Tibial artery (tissue), 4 donors: Measurements from ENCODE around the gene SORCS2.

Experiments
- DNase-seq, 2 donors: peaks; one replicate each; pipeline ENCODE4 v3.0.0-alpha.2; 2019
- H3K27ac ChIP-seq, 2 donors: fragments of 200-600 bp; sonication (generic) in 1 of 2; 1 replicate in 1 of 2; 2 replicates in 1 of 2; pipeline ENCODE4 v1.5.1; 2018 to 2019; ENCODE audit warnings: mild to moderate bottlenecking in 1 of 2
- H3K27me3 ChIP-seq, 2 donors: fragments of 200-600 bp; sonication (generic) in 1 of 2; one replicate each; pipeline versions ENCODE4 v1.5.1 to v1.6.0; 2016 to 2019
- H3K36me3 ChIP-seq, 3 donors: fragments of 200-600 bp; sonication (generic) in 2 of 3; one replicate each; pipeline ENCODE4 v1.5.1; 2016 to 2019; ENCODE audit warnings: mild to moderate bottlenecking in 2 of 3
- H3K4me1 ChIP-seq, 4 donors: fragments of 200-600 bp; sonication (generic) in 2 of 4; 1 replicate in 3 of 4; 2 replicates in 1 of 4; pipeline ENCODE4 v1.5.1; 2016 to 2019
- H3K4me3 ChIP-seq, 2 donors: fragments of 200-600 bp; sonication (generic) in 1 of 2; 1 replicate in 1 of 2; 2 replicates in 1 of 2; pipeline ENCODE4 v1.5.1; 2018 to 2019; ENCODE audit warnings: mild to moderate bottlenecking in 2 of 2
- H3K9me3 ChIP-seq, 3 donors: fragments of 200-600 bp; sonication (generic) in 1 of 3; one replicate each; pipeline ENCODE4 v1.5.1; 2016 to 2019
- intact Hi-C: fragments of 100-400 bp; cut with DNase I; formaldehyde crosslinking; loops from one replicate; pipeline ENCODE4 v1.15.0; 2023; ENCODE audit warnings: low total_unique reads
- TF ChIP-seq, protein P1 (sequence below), 2 experiments: fragments of 200-600 bp in 1 of 2; fragments of 450-650 bp in 1 of 2; IDR thresholded peaks; one replicate each; pipeline ENCODE4 v1.5.1; 2017 to 2019; ENCODE audit warnings: antibody characterized with exemption in 2 of 2, mild to moderate bottlenecking in 1 of 2, moderate library complexity in 1 of 2

Gene SORCS2

DNA sequence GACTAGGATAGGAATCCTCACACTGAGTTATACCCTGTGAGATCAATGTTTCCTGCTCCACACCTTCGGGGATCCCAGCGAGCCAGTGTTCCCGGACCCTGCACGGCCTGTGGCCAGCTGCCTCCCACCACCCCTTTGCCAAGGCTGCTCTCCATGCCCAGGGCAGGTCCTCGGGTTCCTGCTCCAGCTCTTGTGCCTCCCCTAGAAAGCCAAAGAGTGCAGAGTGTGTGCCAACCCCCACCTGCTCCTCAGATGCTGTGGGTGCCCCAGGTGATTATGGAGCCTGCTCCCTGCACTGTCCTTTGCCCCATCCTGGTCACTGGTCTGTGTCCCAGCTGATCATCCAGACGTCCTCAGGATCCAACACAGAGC lies 500.9 kb downstream of the SORCS2 start:
- Histone ChIP-seq H3K27ac (no peak overlapping the region), H3K9me3 (no peaks in the 10 kb centered on the region), H3K4me3 (no peak overlapping the region), H3K27me3 (peaks cover 0 to 14% of the 10 kb centered on the region in 2 donors), H3K36me3 (no peaks in the 10 kb centered on the region), H3K4me1 (no peaks in the 10 kb centered on the region)
- DNase-seq, result no peak
- intact Hi-C loops, result no loop called here
- TF ChIP-seq, protein P1, sequence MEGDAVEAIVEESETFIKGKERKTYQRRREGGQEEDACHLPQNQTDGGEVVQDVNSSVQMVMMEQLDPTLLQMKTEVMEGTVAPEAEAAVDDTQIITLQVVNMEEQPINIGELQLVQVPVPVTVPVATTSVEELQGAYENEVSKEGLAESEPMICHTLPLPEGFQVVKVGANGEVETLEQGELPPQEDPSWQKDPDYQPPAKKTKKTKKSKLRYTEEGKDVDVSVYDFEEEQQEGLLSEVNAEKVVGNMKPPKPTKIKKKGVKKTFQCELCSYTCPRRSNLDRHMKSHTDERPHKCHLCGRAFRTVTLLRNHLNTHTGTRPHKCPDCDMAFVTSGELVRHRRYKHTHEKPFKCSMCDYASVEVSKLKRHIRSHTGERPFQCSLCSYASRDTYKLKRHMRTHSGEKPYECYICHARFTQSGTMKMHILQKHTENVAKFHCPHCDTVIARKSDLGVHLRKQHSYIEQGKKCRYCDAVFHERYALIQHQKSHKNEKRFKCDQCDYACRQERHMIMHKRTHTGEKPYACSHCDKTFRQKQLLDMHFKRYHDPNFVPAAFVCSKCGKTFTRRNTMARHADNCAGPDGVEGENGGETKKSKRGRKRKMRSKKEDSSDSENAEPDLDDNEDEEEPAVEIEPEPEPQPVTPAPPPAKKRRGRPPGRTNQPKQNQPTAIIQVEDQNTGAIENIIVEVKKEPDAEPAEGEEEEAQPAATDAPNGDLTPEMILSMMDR (IDR thresholded peaks at IDR 0.05), result no peak

GRCh38 chr4:7693711-7694110 lies 501.4 kb downstream of the SORCS2 start:
- Histone ChIP-seq H3K4me3 (no peak overlapping the region), H3K9me3 (no peaks in the 10 kb centered on the region), H3K27me3 (peaks cover 0 to 14% of the 10 kb centered on the region in 2 donors), H3K36me3 (no peaks in the 10 kb centered on the region), H3K27ac (no peak overlapping the region), H3K4me1 (no peaks in the 10 kb centered on the region)
- DNase-seq, result no peak
- TF ChIP-seq, protein P1 (IDR thresholded peaks at IDR 0.05), result no peak
- intact Hi-C loops, result no loop called here

DNA sequence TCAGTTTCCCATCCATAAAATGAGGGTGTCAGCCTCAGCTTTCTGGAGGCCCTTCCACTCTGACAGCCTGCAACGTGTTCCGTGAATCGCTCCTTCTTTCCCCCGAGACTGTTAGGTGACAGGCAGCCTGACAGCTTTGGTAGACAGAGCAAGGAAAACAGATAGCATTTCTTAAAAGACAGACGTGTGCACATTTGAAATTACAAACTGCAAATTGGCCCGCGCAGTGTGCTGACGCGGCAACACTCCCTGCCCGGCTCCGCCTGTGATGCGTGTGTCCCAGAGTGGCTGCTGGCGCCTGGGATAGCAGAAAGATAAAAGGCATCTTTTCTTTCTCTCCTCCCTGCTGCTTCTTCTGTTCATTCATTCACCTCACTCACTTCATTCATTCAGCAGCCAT lies 502.0 kb downstream of the SORCS2 start:
- Histone ChIP-seq H3K9me3 (no peaks in the 10 kb centered on the region), H3K4me1 (no peaks in the 10 kb centered on the region), H3K36me3 (no peaks in the 10 kb centered on the region), H3K27ac (no peak overlapping the region), H3K4me3 (no peak overlapping the region), H3K27me3 (peaks cover 0 to 17% of the 10 kb centered on the region in 2 donors)
- TF ChIP-seq, protein P1 (IDR thresholded peaks at IDR 0.05), result no peak
- no peak for DNase-seq
- intact Hi-C loops, result no loop called here

DNA sequence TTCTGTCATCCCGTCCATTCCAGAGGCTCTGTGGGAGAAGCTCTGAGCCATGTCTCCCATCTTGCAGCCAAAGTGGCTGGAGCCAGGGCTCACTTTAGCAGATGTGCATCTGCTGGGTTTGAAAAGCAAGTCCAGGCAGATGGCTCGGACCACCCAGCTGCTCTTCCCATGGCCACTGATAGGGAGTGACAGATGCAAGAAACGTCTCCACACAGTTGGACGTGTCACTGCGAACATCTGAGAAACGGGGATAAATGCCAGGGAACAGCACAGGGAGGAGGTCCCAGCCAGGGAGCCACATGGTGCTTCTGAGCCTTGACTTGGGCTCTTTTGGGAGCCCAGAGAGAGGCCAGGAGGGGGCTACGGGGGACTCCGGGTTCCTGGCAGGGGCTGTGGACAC lies 505.0 kb downstream of the SORCS2 start:
- no peak for DNase-seq
- peaks cover 0 to 38% of the 10 kb centered on the region in 2 donors for H3K27me3 ChIP-seq
- H3K27ac ChIP-seq, result no peak overlapping the region
- no peak overlapping the region for H3K4me3 ChIP-seq
- TF ChIP-seq, protein P1 (IDR thresholded peaks at IDR 0.05), result no peak
- no peaks in the 10 kb centered on the region for H3K36me3 ChIP-seq
- no peaks in the 10 kb centered on the region for H3K4me1 ChIP-seq
- intact Hi-C loops, result no loop called here
- no peaks in the 10 kb centered on the region for H3K9me3 ChIP-seq

GRCh38 chr4:7697821-7698220 lies 505.5 kb downstream of the SORCS2 start:
- no peak overlapping the region for H3K27ac ChIP-seq
- intact Hi-C loops, result no loop called here
- TF ChIP-seq, protein P1 (IDR thresholded peaks at IDR 0.05), result no peak

GRCh38 chr4:7698584-7698983 lies 506.2 kb downstream of the SORCS2 start:
- H3K4me1 ChIP-seq, result no peaks in the 10 kb centered on the region
- intact Hi-C loops, result no loop called here
- no peaks in the 10 kb centered on the region for H3K9me3 ChIP-seq
- TF ChIP-seq, protein P1 (IDR thresholded peaks at IDR 0.05), result no peak
- H3K36me3 ChIP-seq, result no peaks in the 10 kb centered on the region
- H3K27ac ChIP-seq, result no peak overlapping the region
- H3K27me3 ChIP-seq, result peaks cover 0 to 47% of the 10 kb centered on the region in 2 donors
- no peak overlapping the region for H3K4me3 ChIP-seq
- no peak for DNase-seq

More at GRCh38 chr4:7697821-7698220, 505.5 kb downstream of the SORCS2 start:
- Histone ChIP-seq H3K27me3 (peaks cover 0 to 41% of the 10 kb centered on the region in 2 donors), H3K9me3 (no peaks in the 10 kb centered on the region), H3K36me3 (no peaks in the 10 kb centered on the region), H3K4me1 (no peaks in the 10 kb centered on the region), H3K4me3 (no peak overlapping the region)
- DNase-seq, result no peak
